NOMO-1 (cell line): ENCODE results near the gene TTLL8.
"Not testable (repeated sequence)": the region's sequence is repeated elsewhere in the genome, so short reads cannot be mapped to it uniquely, and the experiment has no call there.

Experiments
- DNase-seq, 2 experiments: peaks; one replicate each; lab custom pipeline; 2025; ENCODE audit not compliant: unreplicated experiment in 2 of 2; lab: John Stamatoyannopoulos, UW

Gene TTLL8

GRCh38 chr22:49992921-49993648 lies 65.0 kb downstream of the TTLL8 start:
- peak; percentile 23 to 32 for DNase-seq

DNA sequence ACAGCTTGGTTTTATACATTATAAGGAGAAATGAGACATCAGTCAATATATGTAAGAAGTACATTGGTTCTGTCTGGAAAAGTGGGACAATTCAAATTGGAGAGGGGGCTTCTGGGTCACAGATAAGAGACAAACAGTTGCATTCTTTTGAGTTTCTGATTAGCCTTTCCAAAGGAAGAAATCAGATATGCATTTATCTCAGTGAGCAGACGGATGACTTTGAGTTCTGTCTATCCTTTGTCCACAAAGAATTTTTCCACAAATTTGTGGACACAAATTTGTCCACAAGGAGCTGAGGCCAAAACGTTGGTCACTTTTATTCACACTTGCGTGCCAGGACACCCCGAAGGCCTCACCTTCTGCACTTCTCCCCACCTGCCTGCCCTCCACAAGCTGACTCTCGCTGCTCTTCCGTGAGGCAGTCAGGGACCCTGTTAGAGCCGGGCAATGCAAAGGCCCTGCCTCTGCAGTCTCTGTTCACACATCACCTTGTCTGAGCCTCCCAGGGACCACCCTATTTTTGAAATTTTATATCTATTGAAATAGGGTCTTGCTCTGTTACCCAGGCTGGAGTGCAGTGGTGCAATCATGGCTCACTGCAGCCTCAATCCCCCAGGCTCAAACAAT lies 66.1 kb downstream of the TTLL8 start:
- no peak for DNase-seq

DNA sequence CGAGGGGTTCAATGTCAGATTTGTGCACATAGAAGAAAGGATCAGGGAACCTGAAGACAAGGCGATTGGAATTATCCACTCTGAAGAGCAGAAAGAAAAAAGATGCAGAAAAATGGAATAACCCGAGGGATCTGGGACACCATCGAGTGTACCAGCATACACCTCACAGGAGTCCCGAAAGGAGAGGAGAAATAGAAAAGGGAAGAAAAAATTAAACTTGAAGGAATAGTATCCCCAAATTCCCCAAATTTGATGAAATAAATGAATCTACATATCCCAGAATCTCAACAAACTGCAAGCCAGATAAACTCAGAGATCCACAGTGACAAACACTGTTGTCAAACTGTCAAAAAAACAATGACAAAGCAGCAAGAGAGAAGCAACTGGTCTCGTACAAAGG lies 66.9 kb downstream of the TTLL8 start:
- no peak for DNase-seq

DNA sequence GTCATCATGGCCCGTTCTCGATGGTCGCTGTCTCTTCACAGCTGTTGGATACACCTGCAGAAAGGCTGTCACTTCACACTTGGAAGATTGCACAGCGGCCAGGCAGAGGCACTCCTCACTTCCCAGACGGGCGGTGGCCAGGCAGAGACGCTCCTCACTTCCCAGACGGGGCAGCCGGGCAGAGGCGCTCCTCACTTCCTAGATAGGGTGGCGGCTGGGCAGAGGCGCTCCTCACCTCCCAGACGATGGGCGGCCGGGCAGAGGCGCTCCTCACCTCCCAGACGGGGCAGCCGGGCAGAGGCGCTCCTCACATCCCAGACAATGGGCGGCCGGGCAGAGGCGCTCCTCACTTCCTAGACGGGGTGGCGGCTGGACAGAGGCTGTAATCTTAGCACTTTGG lies 68.3 kb downstream of the TTLL8 start:
- not testable (repeated sequence) for DNase-seq

- DNase-seq = no peak
These were observed 71.8 kb downstream of the TTLL8 start for GRCh38 chr22:49986325-49986724.

DNA sequence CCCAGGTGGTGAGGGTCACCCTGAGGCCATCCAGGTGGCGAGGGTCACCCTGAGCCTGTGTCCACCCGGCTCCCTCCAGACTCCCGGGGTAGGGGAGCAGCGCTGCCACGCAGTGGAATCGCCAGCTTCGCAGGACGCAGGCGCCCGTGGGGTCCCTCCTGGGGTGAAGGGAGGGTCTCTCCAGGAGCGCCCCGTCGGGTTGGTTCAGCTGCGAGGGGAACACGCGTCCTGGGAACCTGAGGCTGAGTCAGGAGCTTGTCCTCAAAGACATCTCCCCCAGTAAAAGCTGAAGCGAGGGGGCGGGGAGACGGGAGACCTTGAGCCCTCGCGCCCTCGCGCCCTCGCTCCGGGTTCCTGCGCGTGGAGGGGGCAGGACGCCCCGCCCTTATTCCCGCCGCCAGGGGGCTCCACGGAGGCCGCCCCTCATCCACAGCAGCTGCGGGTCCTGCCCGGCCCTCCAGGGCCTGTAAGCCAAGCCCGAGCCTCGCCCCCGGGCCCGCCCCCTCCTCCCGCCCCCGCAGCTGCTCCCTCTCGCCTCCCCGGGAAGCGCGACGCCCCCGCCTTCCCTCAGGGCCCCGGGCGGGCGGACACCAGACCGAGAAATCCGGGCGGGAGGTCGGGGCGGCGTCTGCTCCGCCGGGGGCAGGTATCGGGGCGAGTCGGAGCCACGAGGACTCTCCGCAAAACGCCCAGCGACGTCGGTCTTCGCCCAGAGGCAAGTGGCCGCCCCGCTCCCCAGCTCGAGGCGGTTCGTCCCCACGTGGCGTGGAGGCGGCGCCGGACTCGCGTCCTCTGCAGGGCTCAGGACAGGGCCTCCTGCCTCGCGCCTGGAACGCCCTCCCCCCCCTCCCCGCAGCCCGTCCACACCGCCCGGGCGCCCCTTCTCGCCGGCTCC lies 74.7 kb downstream of the TTLL8 start:
- DNase-seq = no peak

GRCh38 chr22:49981799-49982198 lies 76.3 kb downstream of the TTLL8 start:
- not testable (repeated sequence) for DNase-seq

DNA sequence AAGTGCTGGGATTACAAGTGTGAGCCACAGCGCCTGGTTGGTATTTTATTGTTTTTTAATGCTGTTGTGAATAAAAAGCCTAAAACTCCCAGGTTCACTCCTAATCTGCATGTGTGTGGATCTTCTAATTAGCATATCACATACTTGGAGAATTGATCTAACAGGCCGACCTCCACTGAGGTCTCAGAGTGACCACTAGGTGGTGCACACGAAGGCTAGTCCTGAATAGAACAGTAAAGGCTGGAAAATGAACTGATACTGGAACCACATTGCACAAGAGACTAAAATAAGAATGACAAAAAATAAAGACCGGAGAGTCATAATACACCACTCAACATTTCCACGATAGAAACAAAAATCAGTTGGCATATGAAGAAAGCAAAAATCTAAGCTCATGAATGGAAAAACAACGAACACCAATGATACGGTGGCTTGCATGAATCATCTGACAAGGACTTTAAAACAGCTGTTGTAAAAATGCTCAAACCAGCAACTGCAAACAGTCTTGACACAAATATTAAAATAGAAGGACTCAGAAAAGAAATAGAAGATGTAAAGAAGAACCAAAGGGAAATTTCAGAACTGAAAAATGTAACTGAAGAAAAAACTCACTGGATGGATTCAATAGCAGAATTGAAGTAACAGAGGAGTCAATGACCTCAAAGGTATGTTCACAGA lies 78.4 kb downstream of the TTLL8 start:
- DNase-seq = peak in 1 of 2 experiments; percentile 51

GRCh38 chr22:49977578-49977977 lies 80.5 kb downstream of the TTLL8 start:
- no peak for DNase-seq

DNA sequence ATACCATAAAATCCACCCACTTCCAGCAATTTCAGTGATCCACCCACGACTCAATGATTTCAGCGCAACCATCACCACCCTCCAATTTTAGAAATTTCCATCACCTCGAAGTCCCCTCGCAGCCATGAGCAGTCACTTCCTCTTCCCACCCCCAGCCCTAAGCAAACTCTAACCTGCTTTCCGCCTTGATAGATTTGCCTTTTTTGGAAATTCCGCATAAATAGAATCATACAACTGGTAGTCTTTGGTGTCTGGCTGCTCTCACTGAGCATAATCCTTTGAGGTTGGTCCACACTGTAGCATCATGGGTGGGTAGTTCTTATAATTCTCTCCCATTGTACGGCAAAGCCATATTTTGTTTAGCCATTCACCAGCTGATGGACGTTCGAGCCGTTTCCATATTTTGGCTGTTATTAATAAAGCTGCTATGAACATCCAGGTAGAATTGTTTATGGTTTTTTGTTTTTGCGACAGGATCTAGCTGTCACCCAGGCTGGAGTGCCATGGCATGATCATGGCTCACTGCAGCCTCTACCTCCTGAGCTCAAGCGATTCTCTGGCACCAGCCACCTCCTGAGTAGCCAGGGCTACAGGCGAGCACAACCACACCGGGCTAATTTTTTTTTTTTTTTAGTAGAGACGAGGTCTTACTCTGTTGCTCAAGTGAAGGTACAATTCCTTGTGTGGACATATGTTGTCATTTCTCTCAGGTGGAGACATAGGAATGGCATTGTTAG lies 81.5 kb downstream of the TTLL8 start:
- DNase-seq = peak; percentile 71 to 72

GRCh38 chr22:49975543-49976389 lies 82.3 kb downstream of the TTLL8 start:
- no peak for DNase-seq

DNA sequence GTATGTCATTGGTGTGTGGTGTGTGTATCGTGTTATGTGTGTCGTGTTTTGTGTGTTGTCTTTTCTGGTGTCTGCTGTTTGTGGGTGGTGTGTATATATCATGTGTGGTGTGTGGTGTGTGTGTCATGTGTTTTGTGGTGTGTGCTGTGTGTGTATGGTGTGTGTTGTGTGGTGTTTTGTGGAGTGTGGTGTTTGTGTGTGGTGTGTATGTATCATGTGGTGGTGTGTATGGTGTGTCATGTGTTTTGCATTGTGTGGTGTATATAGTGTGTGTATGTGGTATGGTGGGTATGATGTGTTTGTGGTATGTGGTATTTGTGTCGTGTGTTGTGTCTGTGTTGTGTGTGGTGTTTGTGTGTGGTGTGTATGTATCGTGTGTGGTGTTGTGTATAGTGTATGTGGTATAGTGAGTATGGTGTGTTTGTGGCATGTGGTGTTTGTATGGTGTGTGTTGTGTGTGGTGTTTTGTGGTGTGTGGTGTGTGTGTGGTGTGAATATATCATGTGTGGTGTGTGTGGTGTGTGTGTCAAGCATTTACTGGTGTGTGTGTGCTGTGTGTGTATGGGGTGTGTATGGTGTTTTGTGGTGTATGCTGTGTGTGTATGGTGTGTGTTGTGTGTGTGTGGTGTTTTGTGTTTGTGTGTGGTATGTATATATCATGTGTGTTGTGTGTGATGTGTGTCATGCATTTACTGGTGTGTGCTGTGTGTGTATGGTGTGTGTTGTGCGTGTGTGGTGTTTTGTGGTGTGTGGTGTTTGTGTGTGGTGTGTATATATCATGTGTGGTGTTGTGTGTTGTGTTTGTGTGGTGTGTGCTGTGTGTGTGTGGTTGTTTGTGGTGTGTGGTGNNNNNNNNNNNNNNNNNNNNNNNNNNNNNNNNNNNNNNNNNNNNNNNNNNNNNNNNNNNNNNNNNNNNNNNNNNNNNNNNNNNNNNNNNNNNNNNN lies 84.8 kb downstream of the TTLL8 start:
- no peak for DNase-seq

DNA sequence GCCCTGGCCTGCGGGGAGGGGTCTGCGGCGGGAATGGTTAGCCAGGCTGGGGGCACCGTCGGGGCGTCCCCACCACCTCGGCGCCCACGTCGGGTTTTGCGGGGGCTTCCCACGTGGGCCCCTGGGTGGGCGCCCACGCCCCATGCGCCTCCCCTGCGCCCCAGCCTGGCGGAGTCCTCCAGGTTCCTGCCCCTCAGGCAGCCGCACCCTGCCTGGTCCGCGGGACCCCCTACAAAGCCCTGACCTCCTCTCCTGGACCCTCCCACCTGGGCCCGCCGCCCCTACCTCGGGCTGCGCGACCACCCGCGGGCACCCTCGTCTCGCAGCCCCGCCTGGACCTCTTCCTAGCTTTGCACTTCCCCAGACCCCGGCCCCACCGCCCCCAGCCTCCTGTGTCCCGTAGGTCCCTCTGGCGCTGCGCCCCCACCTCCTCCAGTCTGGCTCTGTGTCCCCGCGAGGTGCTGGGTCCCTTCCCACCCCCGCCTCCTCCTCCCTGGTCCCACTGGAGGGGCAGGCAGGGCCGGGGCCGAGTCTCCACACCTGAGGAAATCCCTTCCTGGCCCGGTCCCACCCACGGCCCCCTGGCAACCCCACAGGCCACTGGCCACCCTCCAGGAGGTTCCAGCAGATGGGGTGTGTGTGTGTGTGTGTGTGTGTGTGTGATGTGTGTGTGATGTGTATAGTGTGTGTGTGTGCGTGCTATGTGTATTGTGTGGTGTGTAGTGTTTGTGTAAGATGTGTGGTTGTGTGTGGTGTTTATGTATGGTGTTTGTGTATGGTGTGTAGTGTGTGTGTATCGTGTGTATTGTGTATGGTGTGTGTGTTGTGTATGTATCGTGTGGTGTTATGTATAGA lies 85.7 kb downstream of the TTLL8 start:
- no peak for DNase-seq

DNA sequence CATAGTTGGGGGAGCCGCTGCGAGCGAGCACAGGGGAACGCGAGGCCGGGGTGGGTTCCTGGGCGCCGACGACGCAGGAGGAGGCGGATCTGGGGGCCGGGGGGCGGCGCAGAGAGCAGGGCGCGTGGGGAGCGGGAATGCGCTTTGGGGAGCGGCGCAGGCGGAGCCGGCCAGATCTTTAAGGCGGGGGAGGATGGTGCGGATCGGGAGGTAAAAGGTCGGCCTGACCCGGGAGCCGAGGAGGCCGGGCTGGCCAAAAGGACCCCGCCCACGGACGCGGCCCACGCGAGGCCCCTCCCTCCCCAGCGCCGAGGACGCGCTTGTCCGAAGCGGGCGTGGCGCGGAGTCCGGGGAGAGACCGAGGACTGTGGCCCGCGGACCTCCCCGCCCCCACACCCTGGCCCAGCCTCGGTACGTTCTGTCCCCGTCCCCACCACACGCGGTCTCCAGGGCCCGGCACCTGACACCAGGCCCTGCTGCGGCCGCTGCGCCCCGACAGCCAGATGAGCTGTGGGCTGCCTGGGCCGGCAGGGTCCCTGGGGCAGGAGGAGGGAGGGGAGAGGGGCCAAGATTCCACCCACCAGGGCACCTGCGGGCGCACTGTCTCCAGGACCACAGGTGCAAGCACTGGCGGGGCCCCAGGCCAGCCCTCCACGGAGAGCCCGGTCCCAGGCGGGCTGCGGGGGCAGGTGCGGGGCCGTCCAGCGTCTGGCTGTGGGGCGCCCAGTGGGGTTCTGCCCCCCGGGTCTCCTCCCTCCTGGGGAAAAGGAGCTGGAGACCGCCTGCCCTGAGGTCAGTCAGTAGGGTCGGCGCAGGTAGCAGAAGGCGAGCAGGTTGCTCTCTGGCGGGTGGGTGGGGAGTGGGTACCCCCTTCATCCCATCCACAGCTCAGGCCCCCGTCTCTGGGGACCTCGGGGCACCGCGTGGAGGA lies 86.6 kb downstream of the TTLL8 start:
- DNase-seq = peak; percentile 23 to 76

- peak; percentile 95 to 99 for DNase-seq
These were observed 87.4 kb downstream of the TTLL8 start for GRCh38 chr22:49970528-49971231.
